ENCODE results near the gene QRICH2. TPM values are rescaled to one million over a fixed set of nuclear protein-coding genes. Genes with fewer than 3 reads are reported as not detected.

Gene QRICH2
- total and polyA plus RNA-seq, 10 donors = 1.3 to 3.1 (median 2.6) TPM

DNA sequence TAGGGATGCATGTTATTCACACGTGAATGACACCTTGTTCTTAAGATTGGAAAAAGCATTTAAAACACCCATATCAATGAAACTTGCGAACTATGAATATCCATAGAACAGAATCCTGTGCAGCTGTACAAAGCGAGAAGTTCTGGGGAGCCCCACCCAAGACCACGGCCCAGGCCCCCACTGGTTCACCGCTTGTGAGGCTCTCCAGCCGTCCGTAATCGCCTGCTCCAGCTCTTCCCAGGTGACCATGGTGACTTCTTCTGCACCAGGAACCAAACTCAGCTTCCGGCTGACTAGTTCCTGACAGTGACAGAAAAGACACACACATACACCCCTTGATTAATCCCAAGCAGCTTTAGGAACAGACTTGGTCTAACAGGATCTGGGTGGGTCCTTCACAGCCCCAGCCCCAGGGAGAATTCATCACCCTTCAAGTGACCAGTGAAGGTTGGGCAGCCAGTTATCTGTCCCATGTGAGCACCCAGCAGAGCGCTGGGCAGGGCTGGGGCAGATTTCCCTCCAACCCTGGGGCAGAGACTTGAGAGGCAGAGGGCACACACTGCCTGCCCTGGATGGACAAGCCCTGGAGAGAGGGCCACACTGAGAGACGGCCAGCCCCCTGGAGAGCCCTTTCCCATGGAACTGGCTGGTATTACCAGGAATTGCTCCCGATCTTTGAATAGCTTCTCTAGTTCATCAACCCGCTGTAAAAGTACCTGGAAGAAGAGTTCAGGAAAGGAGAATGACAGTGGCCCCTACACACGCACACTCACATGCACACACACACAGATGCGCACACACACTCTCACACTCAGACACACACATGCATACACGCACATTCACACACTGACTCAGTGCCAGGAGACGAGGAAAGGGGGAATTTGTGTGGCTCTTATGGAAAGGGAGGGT lies 3.6 kb downstream of the QRICH2 start:
- H3K9me3 ChIP-seq = no peaks in the 10 kb centered on the region
- H3K4me3 ChIP-seq = no peak overlapping the region
- 86 to 93% (median 89%) methylated on average over 14 to 17 of the region's 17 CpGs for WGBS, 5 donors
- peaks cover 0 to 7% (median under 1%) of the 10 kb centered on the region in 6 donors for H3K4me1 ChIP-seq
- H3K27me3 ChIP-seq (replicated peaks in 1 of 7) = no peaks in the 10 kb centered on the region
- DNase-seq = peak; percentile 43
- TF ChIP-seq POLR2AphosphoS5 (IDR thresholded peaks at IDR 0.05) = no peak
- no peak for TF ChIP-seq POLR2A (IDR thresholded peaks at IDR 0.05)
- TF ChIP-seq, protein P1, sequence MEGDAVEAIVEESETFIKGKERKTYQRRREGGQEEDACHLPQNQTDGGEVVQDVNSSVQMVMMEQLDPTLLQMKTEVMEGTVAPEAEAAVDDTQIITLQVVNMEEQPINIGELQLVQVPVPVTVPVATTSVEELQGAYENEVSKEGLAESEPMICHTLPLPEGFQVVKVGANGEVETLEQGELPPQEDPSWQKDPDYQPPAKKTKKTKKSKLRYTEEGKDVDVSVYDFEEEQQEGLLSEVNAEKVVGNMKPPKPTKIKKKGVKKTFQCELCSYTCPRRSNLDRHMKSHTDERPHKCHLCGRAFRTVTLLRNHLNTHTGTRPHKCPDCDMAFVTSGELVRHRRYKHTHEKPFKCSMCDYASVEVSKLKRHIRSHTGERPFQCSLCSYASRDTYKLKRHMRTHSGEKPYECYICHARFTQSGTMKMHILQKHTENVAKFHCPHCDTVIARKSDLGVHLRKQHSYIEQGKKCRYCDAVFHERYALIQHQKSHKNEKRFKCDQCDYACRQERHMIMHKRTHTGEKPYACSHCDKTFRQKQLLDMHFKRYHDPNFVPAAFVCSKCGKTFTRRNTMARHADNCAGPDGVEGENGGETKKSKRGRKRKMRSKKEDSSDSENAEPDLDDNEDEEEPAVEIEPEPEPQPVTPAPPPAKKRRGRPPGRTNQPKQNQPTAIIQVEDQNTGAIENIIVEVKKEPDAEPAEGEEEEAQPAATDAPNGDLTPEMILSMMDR (IDR thresholded peaks at IDR 0.05 in 8 of 11, conservative IDR thresholded peaks at IDR 0.05 in 3 of 11) = no peak
- no peak overlapping the region for H3K27ac ChIP-seq
- H3K36me3 ChIP-seq = peaks cover 0 to 25% (median 7%) of the 10 kb centered on the region in 6 donors
- intact Hi-C loops (cut with DNase I; ENCODE audit: low total_unique reads) = loop anchor here (5.0 to 10.0 kb wide), 2 partner anchors 93 to 200 kb away; partner anchors contain the start of gene RHBDF2

DNA sequence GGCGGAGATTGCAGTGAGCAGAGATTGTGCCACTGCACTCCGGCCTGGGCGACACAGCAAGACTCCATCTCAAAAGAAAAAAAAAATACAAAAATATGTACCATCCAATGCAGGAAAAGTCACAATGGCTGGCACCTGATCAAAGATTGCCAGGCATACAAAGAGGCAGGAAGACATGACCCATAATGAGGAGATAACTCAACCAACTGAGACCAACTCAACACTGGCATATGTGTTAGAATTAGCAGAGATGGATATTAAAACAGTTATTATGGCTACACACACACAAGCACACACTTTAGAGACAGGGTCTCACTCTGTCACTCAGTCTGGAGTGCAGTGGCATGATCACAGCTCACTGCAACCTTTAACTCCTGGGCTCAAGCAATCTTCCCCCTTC lies 10.6 kb downstream of the QRICH2 start:
- no peak for TF ChIP-seq POLR2A (IDR thresholded peaks at IDR 0.05)
- no peak for TF ChIP-seq POLR2AphosphoS5 (IDR thresholded peaks at IDR 0.05)
- TF ChIP-seq, protein P1 (IDR thresholded peaks at IDR 0.05 in 8 of 11, conservative IDR thresholded peaks at IDR 0.05 in 3 of 11) = no peak
- H3K27ac ChIP-seq = no peak overlapping the region
- no peaks in the 10 kb centered on the region for H3K9me3 ChIP-seq
- intact Hi-C loops (cut with DNase I; ENCODE audit: low total_unique reads) = no loop called here
- DNase-seq = no peak
- H3K4me3 ChIP-seq = no peak overlapping the region
- 93 to 100% (median 96%) methylated on average over 3 of the region's 3 CpGs for WGBS, 5 donors
- no peaks in the 10 kb centered on the region for H3K27me3 ChIP-seq (replicated peaks in 1 of 7)
- H3K4me1 ChIP-seq = peaks cover 0 to 4% (median under 1%) of the 10 kb centered on the region in 6 donors
- H3K36me3 ChIP-seq = peaks cover 0 to 14% (median 2%) of the 10 kb centered on the region in 6 donors

DNA sequence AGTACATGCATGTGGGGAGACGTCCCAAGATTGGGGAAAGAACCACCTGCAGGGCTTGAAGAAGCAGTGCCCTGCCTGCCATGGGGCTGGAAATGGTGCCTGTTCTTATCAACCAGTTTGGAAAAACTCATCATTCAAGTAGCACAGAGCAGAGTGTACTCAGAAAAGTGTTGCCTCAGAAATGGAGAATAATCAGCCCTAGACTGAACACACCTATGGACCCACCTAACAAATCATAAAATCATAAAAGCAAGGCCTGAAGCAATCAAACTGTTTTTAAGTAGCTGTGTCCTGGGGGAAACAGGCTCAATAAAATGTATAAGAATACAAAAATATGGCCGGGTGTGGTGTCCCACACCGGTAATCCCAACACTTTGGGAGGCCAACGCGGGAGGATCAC lies 11.2 kb downstream of the QRICH2 start:
- 92 to 100% (median 96%) methylated on average over 5 of the region's 5 CpGs for WGBS, 5 donors
- peak; percentile 1 for DNase-seq
- TF ChIP-seq POLR2A (IDR thresholded peaks at IDR 0.05) = no peak
- Histone ChIP-seq H3K27ac (no peak overlapping the region), H3K36me3 (peaks cover 0 to 15% (median 2%) of the 10 kb centered on the region in 6 donors), H3K4me3 (no peak overlapping the region), H3K4me1 (peaks cover 0 to 4% (median 0%) of the 10 kb centered on the region in 6 donors), H3K9me3 (no peaks in the 10 kb centered on the region), H3K27me3 (replicated peaks in 1 of 7) (no peaks in the 10 kb centered on the region)
- intact Hi-C loops (cut with DNase I; ENCODE audit: low total_unique reads) = no loop called here

DNA sequence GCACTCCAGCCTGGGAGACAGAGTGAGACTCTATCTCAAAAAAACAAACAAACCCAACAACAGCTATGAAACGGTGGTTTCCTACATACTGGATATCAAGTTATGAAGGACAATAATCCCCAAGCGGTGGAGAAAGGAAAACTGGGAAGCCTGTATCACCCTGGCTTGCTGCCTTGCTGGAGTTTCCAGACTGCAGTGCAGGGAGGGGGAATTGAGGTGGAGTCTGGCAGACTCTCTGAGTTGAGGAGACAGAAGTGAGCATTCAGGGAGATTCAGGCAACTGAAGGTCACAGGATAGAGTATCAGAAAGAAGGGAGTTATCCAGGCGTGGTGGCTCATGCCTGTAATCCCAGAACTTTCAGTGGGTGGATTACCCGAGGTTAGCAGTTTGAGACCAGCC lies 11.9 kb downstream of the QRICH2 start:
- WGBS, 5 donors = 74 to 77% (median 76%) methylated on average over 4 of the region's 4 CpGs
- intact Hi-C loops (cut with DNase I; ENCODE audit: low total_unique reads) = no loop called here
- H3K9me3 ChIP-seq = no peaks in the 10 kb centered on the region
- no peak overlapping the region for H3K4me3 ChIP-seq
- H3K27ac ChIP-seq = no peak overlapping the region
- DNase-seq = no peak
- H3K36me3 ChIP-seq = peaks cover 0 to 22% (median 2%) of the 10 kb centered on the region in 6 donors
- peaks cover 0 to 4% (median 0%) of the 10 kb centered on the region in 6 donors for H3K4me1 ChIP-seq
- no peak for TF ChIP-seq POLR2AphosphoS5 (IDR thresholded peaks at IDR 0.05)
- H3K27me3 ChIP-seq (replicated peaks in 1 of 7) = no peaks in the 10 kb centered on the region

DNA sequence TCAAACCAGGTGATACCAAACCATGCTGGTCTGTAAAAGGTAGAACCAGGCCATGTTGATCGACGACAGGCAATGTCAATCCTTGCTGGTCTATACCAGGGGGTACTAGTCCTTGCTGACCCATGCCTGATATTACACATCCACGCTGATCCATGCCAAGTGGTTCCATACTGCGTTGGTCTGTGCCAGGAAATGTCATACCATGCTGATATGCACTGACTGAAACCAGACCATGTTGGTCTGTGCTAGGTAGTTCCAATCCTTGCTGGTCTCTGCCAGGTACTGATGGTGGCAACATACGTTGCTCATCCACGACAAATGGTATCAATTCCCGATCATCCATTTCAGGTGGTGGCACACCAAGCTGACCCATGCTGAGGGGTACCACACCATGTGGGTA lies 15.0 kb downstream of the QRICH2 start:
- WGBS, 5 donors = 89 to 96% (median 89%) methylated on average over 6 to 7 of the region's 7 CpGs
- H3K36me3 ChIP-seq = peaks cover 0 to 30% (median 2%) of the 10 kb centered on the region in 6 donors
- H3K27ac ChIP-seq = no peak overlapping the region
- H3K27me3 ChIP-seq (replicated peaks in 1 of 7) = no peaks in the 10 kb centered on the region
- no peaks in the 10 kb centered on the region for H3K4me1 ChIP-seq
- H3K9me3 ChIP-seq = no peaks in the 10 kb centered on the region
- intact Hi-C loops (cut with DNase I; ENCODE audit: low total_unique reads) = no loop called here
- TF ChIP-seq POLR2A (IDR thresholded peaks at IDR 0.05) (no peak), POLR2AphosphoS5 (IDR thresholded peaks at IDR 0.05) (no peak)
- no peak for DNase-seq
- H3K4me3 ChIP-seq = no peak overlapping the region

Measured in spleen (tissue), 11 donors.